ENCODE results near the gene CHMP3. TPM values are rescaled to one million over a fixed set of nuclear protein-coding genes. Genes with fewer than 3 reads are reported as not detected.
"Not testable (repeated sequence)": the region's sequence is repeated elsewhere in the genome, so short reads cannot be mapped to it uniquely, and the experiment has no call there.

The CHMP3 gene
- total RNA-seq, 5 donors from 2014 or later (not counting 1 experiment from before 2014, with no cell fraction given) = 65.0 to 82.5 (median 68.5) TPM

GRCh38 chr2:86556508-86556907 lies 6.7 kb downstream of the CHMP3 start:
- POLR2A ChIA-PET = interaction anchor here in 1 of 2 donors (1.2 kb wide), 1 partner anchor 28 kb away, joined by 3 read pairs; no protein-coding TSS in a partner anchor
- H3K4me1 Mint-ChIP-seq = peaks cover 37 to 50% (median 50%) of the 10 kb centered on the region in 3 donors
- no peak overlapping the region for H3K4me3 Mint-ChIP-seq
- Histone ChIP-seq H3K27me3 (replicated peaks in 1 of 2; ENCODE audit: control insufficient read depth in 2 of 2, extremely low read depth in 1 of 2, insufficient read depth in 2 of 2, low read length in 1 of 2) (no peaks in the 10 kb centered on the region), H3K4me3 (ENCODE audit: control insufficient read depth in 1 of 2, extremely low read depth in 1 of 2, low read length in 1 of 2) (no peak overlapping the region), H3K36me3 (ENCODE audit: control insufficient read depth in 2 of 2, extremely low read depth in 1 of 2, insufficient read depth in 1 of 2, low read length in 1 of 2) (peaks cover 0 to 6% of the 10 kb centered on the region in 2 donors), H3K4me1 (ENCODE audit: control insufficient read depth in 1 of 2, extremely low read depth in 1 of 2, insufficient read depth in 2 of 2, low read length in 2 of 2) (peaks cover 18 to 32% of the 10 kb centered on the region in 2 experiments), H3K27ac (ENCODE audit: low read length) (no peak overlapping the region), H3K9me3 (no peaks in the 10 kb centered on the region)
- peaks cover 16% of the 10 kb centered on the region for H3K36me3 Mint-ChIP-seq
- no peak overlapping the region for H3K27ac Mint-ChIP-seq
- no peaks in the 10 kb centered on the region for H3K27me3 Mint-ChIP-seq
- WGBS (ENCODE audit: insufficient coverage) = 96% methylated on average over 9 of the region's 16 CpGs
- DNase-seq = no peak
- no peak for ATAC-seq (replicated peaks in 1 of 4)
- CTCF ChIA-PET = no interaction called here
- no peaks in the 10 kb centered on the region for H3K9me3 Mint-ChIP-seq

- ATAC-seq (replicated peaks in 1 of 4) = peak; percentile 73 to 91 (median 87)
- H3K27ac ChIP-seq (ENCODE audit: low read length) = no peak overlapping the region
- H3K4me3 ChIP-seq (ENCODE audit: control insufficient read depth in 1 of 2, extremely low read depth in 1 of 2, low read length in 1 of 2) = no peak overlapping the region
- Mint-ChIP-seq H3K27me3 (no peaks in the 10 kb centered on the region), H3K36me3 (peaks cover 22% of the 10 kb centered on the region), H3K4me1 (peaks cover 36 to 42% (median 38%) of the 10 kb centered on the region in 3 donors), H3K4me3 (peak overlapping the region; percentile 50 to 75 (median 63)), H3K27ac (peak overlapping the region; percentile 83 to 92), H3K9me3 (no peaks in the 10 kb centered on the region)
- peak in 34 of 35 experiments; percentile 15 to 70 (median 33) for DNase-seq
- peaks cover 18 to 22% of the 10 kb centered on the region in 2 experiments for H3K4me1 ChIP-seq (ENCODE audit: control insufficient read depth in 1 of 2, extremely low read depth in 1 of 2, insufficient read depth in 2 of 2, low read length in 2 of 2)
- no peaks in the 10 kb centered on the region for H3K27me3 ChIP-seq (replicated peaks in 1 of 2; ENCODE audit: control insufficient read depth in 2 of 2, extremely low read depth in 1 of 2, insufficient read depth in 2 of 2, low read length in 1 of 2)
- POLR2A ChIA-PET = interaction anchor here (0.5 to 0.7 kb wide), 4 partner anchors 52 to 183 kb away, joined by 3 to 4 read pairs (median 4); no protein-coding TSS in a partner anchor
- CTCF ChIA-PET = interaction anchor here in 1 of 2 donors (0.7 to 1.0 kb wide), 2 partner anchors 13 to 57 kb away, joined by 3 read pairs; no protein-coding TSS in a partner anchor
- 27% methylated on average over 2 of the region's 7 CpGs for WGBS (ENCODE audit: insufficient coverage)
- H3K36me3 ChIP-seq (ENCODE audit: control insufficient read depth in 2 of 2, extremely low read depth in 1 of 2, insufficient read depth in 1 of 2, low read length in 1 of 2) = peaks cover 0 to 3% of the 10 kb centered on the region in 2 donors
- no peaks in the 10 kb centered on the region for H3K9me3 ChIP-seq
Observed at GRCh38 chr2:86552889-86553288, 10.4 kb downstream of the CHMP3 start.

- peaks cover 14 to 20% of the 10 kb centered on the region in 2 experiments for H3K4me1 ChIP-seq (ENCODE audit: control insufficient read depth in 1 of 2, extremely low read depth in 1 of 2, insufficient read depth in 2 of 2, low read length in 2 of 2)
- WGBS (ENCODE audit: insufficient coverage) = 100% methylated on average over 13 of the region's 26 CpGs
- H3K4me3 ChIP-seq (ENCODE audit: control insufficient read depth in 1 of 2, extremely low read depth in 1 of 2, low read length in 1 of 2); DNase-seq; H3K27ac ChIP-seq (ENCODE audit: low read length); H3K27ac Mint-ChIP-seq; H3K9me3 ChIP-seq; ATAC-seq (replicated peaks in 1 of 4); H3K36me3 ChIP-seq (ENCODE audit: control insufficient read depth in 2 of 2, extremely low read depth in 1 of 2, insufficient read depth in 1 of 2, low read length in 1 of 2); H3K4me3 Mint-ChIP-seq; POLR2A ChIA-PET; H3K27me3 Mint-ChIP-seq; H3K27me3 ChIP-seq (replicated peaks in 1 of 2; ENCODE audit: control insufficient read depth in 2 of 2, extremely low read depth in 1 of 2, insufficient read depth in 2 of 2, low read length in 1 of 2); H3K9me3 Mint-ChIP-seq: not testable (repeated sequence)
- peaks cover 35 to 40% (median 36%) of the 10 kb centered on the region in 3 donors for H3K4me1 Mint-ChIP-seq
- CTCF ChIA-PET = interaction anchor here in 1 of 2 donors (0.6 kb wide), 1 partner anchor 15 kb away, joined by 6 read pairs; no protein-coding TSS in a partner anchor
- peaks cover 40% of the 10 kb centered on the region for H3K36me3 Mint-ChIP-seq
Observed at GRCh38 chr2:86549963-86550725, 13.1 kb downstream of the CHMP3 start.

- ATAC-seq (replicated peaks in 1 of 4); H3K4me3 Mint-ChIP-seq; H3K4me3 ChIP-seq (ENCODE audit: control insufficient read depth in 1 of 2, extremely low read depth in 1 of 2, low read length in 1 of 2); H3K27me3 Mint-ChIP-seq; H3K27ac Mint-ChIP-seq; H3K9me3 ChIP-seq; H3K27me3 ChIP-seq (replicated peaks in 1 of 2; ENCODE audit: control insufficient read depth in 2 of 2, extremely low read depth in 1 of 2, insufficient read depth in 2 of 2, low read length in 1 of 2); H3K27ac ChIP-seq (ENCODE audit: low read length); DNase-seq; POLR2A ChIA-PET; H3K36me3 ChIP-seq (ENCODE audit: control insufficient read depth in 2 of 2, extremely low read depth in 1 of 2, insufficient read depth in 1 of 2, low read length in 1 of 2); H3K9me3 Mint-ChIP-seq: not testable (repeated sequence)
- Mint-ChIP-seq H3K4me1 (peaks cover 29 to 32% (median 31%) of the 10 kb centered on the region in 3 donors), H3K36me3 (peaks cover 38% of the 10 kb centered on the region)
- peaks cover 14 to 20% of the 10 kb centered on the region in 2 experiments for H3K4me1 ChIP-seq (ENCODE audit: control insufficient read depth in 1 of 2, extremely low read depth in 1 of 2, insufficient read depth in 2 of 2, low read length in 2 of 2)
- CTCF ChIA-PET = interaction anchor here in 1 of 2 donors (0.6 kb wide), 1 partner anchor 14 kb away, joined by 6 read pairs; no protein-coding TSS in a partner anchor
- 97% methylated on average over 12 of the region's 31 CpGs for WGBS (ENCODE audit: insufficient coverage)
Observed at GRCh38 chr2:86549440-86549839, 13.8 kb downstream of the CHMP3 start.

- peaks cover 14 to 16% of the 10 kb centered on the region in 2 experiments for H3K4me1 ChIP-seq (ENCODE audit: control insufficient read depth in 1 of 2, extremely low read depth in 1 of 2, insufficient read depth in 2 of 2, low read length in 2 of 2)
- H3K36me3 ChIP-seq (ENCODE audit: control insufficient read depth in 2 of 2, extremely low read depth in 1 of 2, insufficient read depth in 1 of 2, low read length in 1 of 2); H3K27ac ChIP-seq (ENCODE audit: low read length); H3K27me3 ChIP-seq (replicated peaks in 1 of 2; ENCODE audit: control insufficient read depth in 2 of 2, extremely low read depth in 1 of 2, insufficient read depth in 2 of 2, low read length in 1 of 2); H3K4me3 ChIP-seq (ENCODE audit: control insufficient read depth in 1 of 2, extremely low read depth in 1 of 2, low read length in 1 of 2); H3K4me3 Mint-ChIP-seq; H3K27me3 Mint-ChIP-seq; ATAC-seq (replicated peaks in 1 of 4); CTCF ChIA-PET; DNase-seq; H3K27ac Mint-ChIP-seq; H3K9me3 ChIP-seq; H3K9me3 Mint-ChIP-seq; POLR2A ChIA-PET: not testable (repeated sequence)
- 94% methylated on average over 17 of the region's 37 CpGs for WGBS (ENCODE audit: insufficient coverage)
- Mint-ChIP-seq H3K4me1 (peaks cover 28 to 30% (median 28%) of the 10 kb centered on the region in 3 donors), H3K36me3 (peaks cover 38% of the 10 kb centered on the region)
Observed at GRCh38 chr2:86548913-86549396, 14.3 kb downstream of the CHMP3 start.

- H3K36me3 ChIP-seq (ENCODE audit: control insufficient read depth in 2 of 2, extremely low read depth in 1 of 2, insufficient read depth in 1 of 2, low read length in 1 of 2); H3K4me3 ChIP-seq (ENCODE audit: control insufficient read depth in 1 of 2, extremely low read depth in 1 of 2, low read length in 1 of 2); H3K9me3 ChIP-seq; H3K27ac Mint-ChIP-seq; H3K27me3 Mint-ChIP-seq; H3K9me3 Mint-ChIP-seq; POLR2A ChIA-PET; H3K4me3 Mint-ChIP-seq; ATAC-seq (replicated peaks in 1 of 4); H3K27ac ChIP-seq (ENCODE audit: low read length); DNase-seq; H3K27me3 ChIP-seq (replicated peaks in 1 of 2; ENCODE audit: control insufficient read depth in 2 of 2, extremely low read depth in 1 of 2, insufficient read depth in 2 of 2, low read length in 1 of 2); CTCF ChIA-PET: not testable (repeated sequence)
- peaks cover 24 to 28% (median 28%) of the 10 kb centered on the region in 3 donors for H3K4me1 Mint-ChIP-seq
- H3K36me3 Mint-ChIP-seq = peaks cover 38% of the 10 kb centered on the region
- 97% methylated on average over 5 of the region's 20 CpGs for WGBS (ENCODE audit: insufficient coverage)
- H3K4me1 ChIP-seq (ENCODE audit: control insufficient read depth in 1 of 2, extremely low read depth in 1 of 2, insufficient read depth in 2 of 2, low read length in 2 of 2) = peaks cover 11 to 12% of the 10 kb centered on the region in 2 experiments
Observed at GRCh38 chr2:86548165-86548912, 14.9 kb downstream of the CHMP3 start.
